Measurements from ENCODE around the gene RNF114. TPM values are rescaled to one million over a fixed set of nuclear protein-coding genes. Genes with fewer than 3 reads are reported as not detected.

RNF114 gene
- total and polyA plus RNA-seq, 2 donors (not counting 3 experiments of a cell fraction or from before 2014, with no cell fraction given), result 45.8 to 81.7 TPM

- dilution Hi-C loops (cut with MboI; ENCODE audit: extremely low pct_ligation_motif_present, low sequenced_read_pairs), result no loop called here
- Histone ChIP-seq H3K27ac (ENCODE audit: insufficient read depth, low read depth, low read length) (peak overlapping the region; percentile 28), H3K4me1 (ENCODE audit: control insufficient read depth, extremely low read depth, insufficient read depth, low read length) (peaks cover 70% of the 10 kb centered on the region), H3K4me3 (replicated peaks in 1 of 3; ENCODE audit: insufficient read depth in 1 of 3, low read depth in 1 of 3, low read length in 3 of 3) (no peak overlapping the region), H3K4me2 (ENCODE audit: insufficient read depth, low read length) (peak overlapping the region; percentile 77), H3K9me1 (replicated peaks; ENCODE audit: control insufficient read depth, extremely low read depth, insufficient read depth, low read length) (no peaks in the 10 kb centered on the region), H2AFZ (ENCODE audit: low read depth, low read length) (no peak overlapping the region), H3K27me3 (ENCODE audit: control insufficient read depth in 2 of 2, insufficient read depth in 2 of 2, low read length in 2 of 2) (no peaks in the 10 kb centered on the region), H3K9ac (replicated peaks; ENCODE audit: extremely low read depth, insufficient read depth, low read length) (no peak overlapping the region), H3K9me3 (replicated peaks; ENCODE audit: control insufficient read depth, insufficient read depth, low read length) (no peaks in the 10 kb centered on the region), H3K36me3 (ENCODE audit: control insufficient read depth in 2 of 2, extremely low read depth in 1 of 2, insufficient read depth in 2 of 2, low read length in 2 of 2) (peaks cover 8 to 12% of the 10 kb centered on the region in 2 experiments), H4K20me1 (replicated peaks; ENCODE audit: control insufficient read depth, extremely low read depth, insufficient read depth, low read length) (no peaks in the 10 kb centered on the region), H3K79me2 (ENCODE audit: control insufficient read depth, insufficient read depth, low read length) (peaks cover 56% of the 10 kb centered on the region)
- POLR2A ChIA-PET, result interaction anchor here (0.6 kb wide), 1 partner anchor 152 kb away, joined by 3 read pairs; no protein-coding TSS in a partner anchor
- CTCF ChIA-PET, result interaction anchor here (1.4 to 23.6 kb wide), 4 partner anchors 8 to 98 kb away, joined by 3 to 1187 read pairs (median 21); no protein-coding TSS in a partner anchor
- FAIRE-seq (peak; percentile 8), DNase-seq (ENCODE audit: low read depth, low spot score) (no peak)
- TF ChIP-seq MYC (IDR thresholded peaks at IDR 0.05; ENCODE audit: low read depth, low read length) (no peak), EZH2 (IDR thresholded peaks at IDR 0.05; ENCODE audit: borderline replicate concordance, low read depth, low read length, severe bottlenecking) (no peak), JUN (IDR thresholded peaks at IDR 0.05; ENCODE audit: borderline replicate concordance, insufficient read depth, insufficient read length, low read depth) (no peak), CTCF (IDR thresholded peaks at IDR 0.05; ENCODE audit: extremely low read depth in 1 of 2, insufficient read depth in 1 of 2, low read depth in 1 of 2, low read length in 2 of 2) (no peak), GATA2 (IDR thresholded peaks at IDR 0.05; ENCODE audit: insufficient read depth, insufficient read length, low read depth, low read length) (no peak), FOS (IDR thresholded peaks at IDR 0.05; ENCODE audit: borderline replicate concordance, insufficient read depth, low read length) (no peak), POLR2AphosphoS5 (IDR thresholded peaks at IDR 0.05; ENCODE audit: insufficient read depth, low read depth, low read length) (no peak), POLR2A (IDR thresholded peaks at IDR 0.05; ENCODE audit: low read depth, low read length) (no peak)
- TF ChIP-seq, protein P1, sequence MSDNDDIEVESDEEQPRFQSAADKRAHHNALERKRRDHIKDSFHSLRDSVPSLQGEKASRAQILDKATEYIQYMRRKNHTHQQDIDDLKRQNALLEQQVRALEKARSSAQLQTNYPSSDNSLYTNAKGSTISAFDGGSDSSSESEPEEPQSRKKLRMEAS (IDR thresholded peaks at IDR 0.05; ENCODE audit: insufficient read depth, insufficient read length), result no peak
- BruUV-seq (replicated peaks), result no TSS peak
- intact Hi-C loops (cut with micrococcal nuclease), result loop anchor here (10.0 kb wide), 1 partner anchor 478 kb away; no protein-coding TSS in a partner anchor
Measured at GRCh38 chr20:49987015-49987867, 51.0 kb downstream of the RNF114 start.

Measured in endothelial cell of umbilical vein (primary cell).